AG04450 (cell line): ENCODE measurements around the gene ABL2. TPM values are rescaled to one million over a fixed set of nuclear protein-coding genes. Genes with fewer than 3 reads are reported as not detected.
A peak's percentile ranks its signal among the peaks of the same experiment; 100 is the strongest.

Experiments
- CTCF ChIA-PET: fragments of 300-600, 350-600 bp; formaldehyde crosslinking; extraction: SDS; loops from one replicate; lab custom pipeline; 2022; ENCODE audit warnings: antibody characterized with exemption, inconsistent platforms; lab: Charles Lee
- POLR2A ChIA-PET: fragments of 350-600 bp; formaldehyde crosslinking; extraction: SDS; loops from one replicate; lab custom pipeline; 2021; ENCODE audit warnings: antibody characterized with exemption, inconsistent platforms; lab: Yijun Ruan, JAX
- DNase-seq: peaks from one replicate; pipeline ENCODE4 v3.0.0-alpha.2; 2011; ENCODE audit warnings: low read depth, low spot score
- H3K27ac ChIP-seq: one replicate; pipeline ENCODE4 v1.5.1; 2012; ENCODE audit warnings: low read depth, low read length, control low read depth
- H3K27me3 ChIP-seq: one replicate; pipeline ENCODE4 v1.6.0; 2012; ENCODE audit warnings: low read length; ENCODE audit not compliant: control insufficient read depth, insufficient read depth
- H3K4me3 ChIP-seq: 2 replicates; pipeline ENCODE4 v1.5.1; 2011; ENCODE audit warnings: mild to moderate bottlenecking, low read depth, low read length, control low read depth
- H3K9me3 ChIP-seq: 2 replicates; pipeline ENCODE4 v1.5.1; 2012; ENCODE audit warnings: low read length; ENCODE audit not compliant: control insufficient read depth, insufficient read depth
- CTCF ChIP-seq: IDR thresholded peaks from 2 replicates; pipeline ENCODE4 v1.5.1; 2011; ENCODE audit warnings: low read depth, low read length, control low read depth, inconsistent platforms
- polyA plus RNA-seq: library from polyadenylated mRNA; depleted of rRNA; stranded (reverse); fragments of >200 nt; gene quantifications from 2 replicates; pipeline ENCODE4 v1.2.3, GENCODE V29; 2011

The ABL2 gene
- polyA plus RNA-seq, 1 experiment = 13.9 TPM

DNA sequence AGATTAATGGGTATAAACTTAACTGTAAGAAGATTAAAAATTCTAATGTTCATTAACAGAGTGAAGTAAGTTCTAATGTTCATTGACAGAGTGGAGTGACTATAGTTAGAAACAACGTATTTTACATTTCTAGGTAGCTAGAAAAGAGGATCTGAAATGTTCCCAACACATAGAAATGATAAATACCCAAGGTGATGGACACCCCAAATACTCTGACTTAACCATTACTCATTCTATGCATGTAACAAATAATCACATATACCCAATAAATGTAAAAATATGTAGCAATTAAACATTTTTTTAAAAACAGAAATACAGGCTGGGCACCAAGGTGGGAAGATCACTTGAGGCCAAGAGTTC is 62.1 kb downstream of the ABL2 start:
- Histone ChIP-seq H3K4me3 (no peak overlapping the region), H3K27ac (no peak overlapping the region)
- CTCF ChIA-PET = interaction anchor here (0.9 to 1.4 kb wide), 3 partner anchors 8 to 47 kb away, joined by 4 to 6 read pairs (median 5); no protein-coding TSS in a partner anchor

DNA sequence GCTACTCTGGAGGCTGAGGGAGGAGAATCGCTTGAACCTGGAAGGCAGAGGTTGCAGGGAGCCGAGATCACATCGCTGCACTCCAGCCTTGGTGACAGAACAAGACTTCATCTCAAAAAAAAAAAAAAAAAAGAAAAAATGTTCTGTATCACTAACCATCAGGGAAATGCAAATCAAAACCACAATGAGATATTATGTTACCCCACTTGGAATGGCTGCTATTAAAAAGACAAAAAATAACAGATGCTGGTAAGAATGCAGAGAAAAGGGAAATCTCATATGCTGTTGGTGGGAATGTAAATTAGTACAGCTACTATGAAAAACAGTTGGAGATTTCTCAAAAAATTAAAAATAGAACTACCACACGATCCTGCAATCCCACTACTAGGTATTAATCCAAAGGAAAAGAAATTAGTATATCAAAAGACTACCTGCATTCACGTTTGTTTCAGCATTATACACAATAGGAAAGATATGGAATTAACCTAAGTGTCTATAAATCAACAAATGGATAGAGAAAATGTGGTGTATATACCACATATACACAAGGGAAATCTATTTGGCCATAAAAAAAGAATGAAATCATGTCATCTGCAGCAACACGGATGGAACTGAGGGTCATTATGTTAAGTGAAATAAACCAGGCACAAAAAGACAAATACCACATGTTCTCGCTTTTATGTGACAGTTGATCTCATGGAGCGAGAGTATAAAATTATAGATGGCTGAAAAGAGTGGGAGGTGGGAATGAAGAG is 62.6 kb downstream of the ABL2 start:
- Histone ChIP-seq H3K27ac (no peak overlapping the region), H3K9me3 (no peaks in the 10 kb centered on the region; the same call in 1 of the 2 replicates), H3K4me3 (no peak overlapping the region), H3K27me3 (no peaks in the 10 kb centered on the region)
- ChIA-PET POLR2A (interaction anchor here (0.6 to 0.7 kb wide), 3 partner anchors 14 to 168 kb away, joined by 4 to 7 read pairs (median 6); no protein-coding TSS in a partner anchor), CTCF (interaction anchor here (1.3 to 2.2 kb wide), 2 partner anchors 46 kb away, joined by 5 to 11 read pairs; no protein-coding TSS in a partner anchor)
- no peak for DNase-seq
- no peak for TF ChIP-seq CTCF

More for the DNA sequence above, 62.1 kb downstream of the ABL2 start:
- no peak for TF ChIP-seq CTCF
- POLR2A ChIA-PET = no interaction called here
- no peaks in the 10 kb centered on the region for H3K27me3 ChIP-seq
- DNase-seq = no peak
- no peaks in the 10 kb centered on the region; the same call in 1 of the 2 replicates for H3K9me3 ChIP-seq

- TF ChIP-seq CTCF = no peak
- DNase-seq = peak; percentile 69
- H3K27me3 ChIP-seq = no peaks in the 10 kb centered on the region
- ChIA-PET CTCF (interaction anchor here (2.2 kb wide), 1 partner anchor 44 kb away, joined by 11 read pairs; no protein-coding TSS in a partner anchor), POLR2A (interaction anchor here (1.3 kb wide), 1 partner anchor 21 kb away, joined by 3 read pairs; no protein-coding TSS in a partner anchor)
- H3K4me3 ChIP-seq = no peak overlapping the region
- H3K9me3 ChIP-seq = no peaks in the 10 kb centered on the region; the same call in 1 of the 2 replicates
- H3K27ac ChIP-seq = no peak overlapping the region
These were observed 65.0 kb downstream of the ABL2 start for GRCh38 chr1:179164494-179164893.

GRCh38 chr1:179156708-179157107 is 72.8 kb downstream of the ABL2 start:
- ChIA-PET CTCF (interaction anchor here (1.2 kb wide), 1 partner anchor 35 kb away, joined by 4 read pairs; no protein-coding TSS in a partner anchor), POLR2A (no interaction called here)
- Histone ChIP-seq H3K9me3 (no peaks in the 10 kb centered on the region), H3K27me3 (no peaks in the 10 kb centered on the region), H3K4me3 (no peak overlapping the region), H3K27ac (no peak overlapping the region)
- DNase-seq = no peak
- no peak for TF ChIP-seq CTCF

DNA sequence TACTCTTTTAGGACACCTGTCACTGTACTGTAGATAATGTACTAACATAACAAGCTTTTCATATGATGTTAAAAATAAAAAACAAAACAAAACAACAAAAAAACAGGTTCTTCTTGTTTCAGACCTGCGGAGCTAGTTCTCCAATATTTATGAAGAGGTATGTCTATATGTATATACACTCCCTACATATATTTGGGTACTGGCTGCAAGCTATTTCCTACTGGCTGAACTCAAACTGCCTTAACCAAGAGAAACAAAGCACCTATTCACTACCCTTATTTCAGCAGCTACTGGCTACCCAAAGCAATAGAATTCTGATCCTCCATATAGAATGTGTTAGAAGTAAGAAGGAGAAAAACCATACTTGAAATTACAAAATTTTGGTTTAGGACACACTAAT is 73.5 kb downstream of the ABL2 start:
- no peak for TF ChIP-seq CTCF
- Histone ChIP-seq H3K27me3 (no peaks in the 10 kb centered on the region), H3K27ac (no peak overlapping the region), H3K4me3 (no peak overlapping the region), H3K9me3 (no peaks in the 10 kb centered on the region)
- no peak for DNase-seq
- ChIA-PET CTCF (interaction anchor here (0.6 to 1.3 kb wide), 4 partner anchors 27 to 78 kb away, joined by 3 to 4 read pairs (median 3); no protein-coding TSS in a partner anchor), POLR2A (no interaction called here)
